ENCODE measurements around the gene LGI2. TPM values are rescaled to one million over a fixed set of nuclear protein-coding genes. Genes with fewer than 3 reads are reported as not detected.

Gene LGI2
- total RNA-seq = not detected in 2 replicates

GRCh38 chr4:25030277-25031076, at the start of gene LGI2:
Gene LGI2 (minus strand): TSS chr4:25030946. CDS start chr4:25030693, 253 bp downstream.

Other genes starting within 250 kb of the LGI2 start
- 1.4 and 5.3 TPM in 2 replicates for gene SOD3, start 235.4 kb downstream of the LGI2 start, total RNA-seq
- 3.5 and 4.6 TPM in 2 replicates for gene CCDC149, start 117.9 kb downstream of the LGI2 start, total RNA-seq
- 3.5 and 5.1 TPM in 2 replicates for gene SEPSECS, start 129.5 kb upstream of the LGI2 start, total RNA-seq
- gene PI4K2B, start 203.1 kb upstream of the LGI2 start, total RNA-seq = 17.5 and 22.8 TPM in 2 replicates

Measured in myometrial cell (primary cell).